RCC 7860 (cell line): Measurements from ENCODE around the gene FGB.

ENCODE experiments used
- DNase-seq: peaks from one replicate; pipeline ENCODE4 v3.0.0-alpha.2; 2015; ENCODE audit warnings: low spot score
- FAIRE-seq: peaks from 2 replicates; lab custom pipeline; 2012; peaks lifted over from hg19 to GRCh38; lab: Jason Lieb, UNC

The FGB gene

DNA sequence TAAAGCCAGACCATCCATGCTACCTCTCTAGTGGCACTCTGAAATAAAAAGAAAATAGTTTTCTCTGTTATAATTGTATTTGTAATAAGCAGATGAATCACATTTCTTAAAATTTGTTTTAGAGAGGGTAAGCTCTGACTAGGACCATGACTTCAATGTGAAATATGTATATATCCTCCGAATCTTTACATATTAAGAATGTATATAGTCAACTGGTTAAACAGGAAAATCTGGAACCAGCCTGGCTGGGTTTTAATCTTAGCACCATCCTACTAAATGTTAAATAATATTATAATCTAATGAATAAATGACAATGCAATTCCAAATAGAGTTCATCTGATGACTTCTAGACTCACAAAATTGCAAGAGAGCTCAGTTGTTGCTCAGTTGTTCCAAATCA, 1.5 kb downstream of the FGB start:
- FAIRE-seq (no peak), DNase-seq (no peak)

GRCh38 chr4:154565704-154566103, 2.9 kb downstream of the FGB start:
- FAIRE-seq (no peak), DNase-seq (no peak)

DNA sequence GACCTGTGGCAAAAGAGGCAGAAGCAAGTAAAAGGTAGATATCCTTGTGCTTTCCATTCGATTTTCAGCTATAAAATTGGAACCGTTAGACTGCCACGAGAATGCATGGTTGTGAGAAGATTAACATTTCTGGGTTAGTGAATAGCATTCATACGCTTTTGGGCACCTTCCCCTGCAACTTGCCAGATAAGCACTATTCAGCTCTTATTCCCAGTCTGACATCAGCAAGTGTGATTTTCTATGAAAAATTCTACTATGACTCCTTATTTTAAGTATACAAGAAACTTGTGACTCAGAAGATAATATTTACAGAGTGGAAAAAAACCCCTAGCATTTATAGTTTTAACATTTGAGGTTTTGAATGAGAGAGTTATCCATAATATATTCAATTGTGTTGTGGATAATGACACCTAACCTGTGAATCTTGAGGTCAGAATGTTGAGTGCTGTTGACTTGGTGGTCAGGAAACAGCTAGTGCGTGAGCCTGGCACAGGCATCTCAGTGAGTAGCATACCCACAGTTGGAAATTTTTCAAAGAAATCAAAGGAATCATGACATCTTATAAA, 3.9 kb downstream of the FGB start:
- no peak for DNase-seq
- no peak for FAIRE-seq

GRCh38 chr4:154569028-154569427, 6.2 kb downstream of the FGB start:
- FAIRE-seq (no peak), DNase-seq (no peak)

- DNase-seq (no peak), FAIRE-seq (no peak)
Observed at GRCh38 chr4:154569584-154569983, 6.8 kb downstream of the FGB start.

DNA sequence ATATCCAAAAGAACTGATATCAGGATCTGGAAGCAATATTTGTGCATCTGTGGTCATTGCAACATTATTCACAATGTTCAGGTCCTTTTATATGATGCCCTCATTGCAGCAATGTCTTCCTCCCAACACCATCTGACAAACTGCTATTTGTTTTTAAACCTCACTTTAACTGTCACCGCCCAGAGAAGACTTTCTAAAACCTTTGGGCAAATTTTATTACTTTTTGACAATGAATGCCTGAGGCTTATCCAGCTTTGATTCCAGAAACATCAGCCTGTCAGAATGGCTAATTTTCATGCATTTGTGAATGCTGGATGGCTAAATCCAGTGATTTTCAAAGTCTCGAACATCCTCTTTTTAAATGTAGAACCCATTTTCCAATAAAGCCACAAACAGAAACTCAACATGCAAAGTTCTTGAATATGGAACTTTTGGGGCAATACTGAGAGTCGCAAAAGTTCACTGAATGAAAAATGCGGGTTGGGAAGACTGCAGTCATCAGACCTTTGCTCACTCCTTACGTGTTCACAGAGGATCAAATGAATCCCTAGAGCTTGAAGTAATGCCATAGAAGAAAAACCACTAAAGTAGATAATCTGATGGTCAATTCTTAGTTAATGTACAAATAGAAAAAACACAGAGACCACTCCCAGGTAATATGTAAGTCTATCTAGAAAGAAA, 10.5 kb downstream of the FGB start:
- DNase-seq (no peak), FAIRE-seq (no peak)

DNA sequence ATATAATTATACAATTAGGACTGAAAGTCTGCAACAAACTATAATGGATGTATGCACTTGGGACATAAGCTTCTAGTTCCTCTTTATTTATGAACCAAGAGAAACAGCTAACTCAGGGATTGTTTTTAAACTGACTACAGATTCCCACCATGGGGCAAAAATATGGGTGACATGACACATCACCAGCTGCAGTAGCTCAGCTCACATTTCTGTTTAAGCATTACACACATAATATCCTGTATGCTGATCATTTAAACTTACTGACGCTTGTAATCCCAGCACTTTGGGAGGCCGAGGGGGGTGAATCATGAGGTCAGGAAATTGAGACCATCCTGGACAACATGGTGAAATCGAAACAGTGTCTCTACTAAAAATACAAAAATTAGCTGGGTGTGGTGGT, 11.5 kb downstream of the FGB start:
- FAIRE-seq (no peak), DNase-seq (no peak)

- FAIRE-seq, result no peak
- no peak for DNase-seq
Observed at GRCh38 chr4:154577324-154577723, 14.5 kb downstream of the FGB start.

- FAIRE-seq (no peak), DNase-seq (no peak)
Observed at GRCh38 chr4:154578919-154579318, 16.1 kb downstream of the FGB start.

- FAIRE-seq, result no peak
Observed at GRCh38 chr4:154579927-154580326, 17.1 kb downstream of the FGB start.

GRCh38 chr4:154582723-154583122, 19.9 kb downstream of the FGB start:
- no peak for DNase-seq
- FAIRE-seq, result no peak

More at GRCh38 chr4:154579927-154580326, 17.1 kb downstream of the FGB start:
- DNase-seq, result no peak

DNA sequence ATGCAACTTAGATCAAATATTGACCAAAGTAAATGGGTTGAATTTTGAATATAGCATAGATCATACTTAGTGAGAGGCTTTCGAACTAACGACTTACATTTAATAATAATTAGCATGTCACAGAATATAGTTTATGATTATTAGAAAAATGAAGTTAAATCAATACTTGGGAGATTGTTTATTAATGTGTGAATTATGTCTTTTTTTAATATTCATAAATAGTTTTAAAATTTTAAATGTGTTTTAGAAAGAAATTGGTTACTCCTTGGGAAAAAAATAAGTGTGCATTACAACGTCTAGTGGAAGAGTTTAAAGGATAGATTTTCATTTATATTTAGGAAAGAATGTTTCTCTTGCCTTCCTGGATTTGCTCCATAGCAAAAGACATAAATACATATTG, 20.4 kb downstream of the FGB start:
- FAIRE-seq (no peak), DNase-seq (no peak)

GRCh38 chr4:154583677-154584076, 20.9 kb downstream of the FGB start:
- no peak for FAIRE-seq
- DNase-seq, result no peak

DNA sequence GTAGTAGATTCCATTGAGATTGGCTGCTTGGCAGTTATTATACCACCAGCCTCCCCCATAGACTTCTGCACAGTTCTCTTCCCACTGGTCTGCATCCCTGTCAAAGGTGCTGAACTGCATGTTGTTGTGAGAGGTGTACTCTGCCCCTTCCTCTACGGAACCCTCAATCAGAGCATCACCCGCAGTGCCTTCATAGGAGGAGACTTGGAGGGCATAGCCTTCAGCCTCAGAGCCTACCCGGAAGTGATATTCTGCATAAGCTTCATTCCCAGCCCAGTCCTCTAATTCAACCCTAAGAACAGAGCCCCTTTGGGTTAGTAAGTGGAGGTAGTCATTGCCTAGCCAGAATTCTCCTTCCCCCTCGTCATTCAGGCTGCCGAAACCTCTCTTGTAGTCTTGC, 21.4 kb downstream of the FGB start:
- FAIRE-seq, result no peak

GRCh38 chr4:154585369-154586018, 22.7 kb downstream of the FGB start:
- DNase-seq (no peak), FAIRE-seq (no peak)

More for the DNA sequence above, 21.4 kb downstream of the FGB start:
- no peak for DNase-seq

- no peak for DNase-seq
- FAIRE-seq, result no peak
Observed at GRCh38 chr4:154586296-154587033, 23.7 kb downstream of the FGB start.

- DNase-seq (no peak), FAIRE-seq (no peak)
Observed at GRCh38 chr4:154588198-154588597, 25.4 kb downstream of the FGB start.

DNA sequence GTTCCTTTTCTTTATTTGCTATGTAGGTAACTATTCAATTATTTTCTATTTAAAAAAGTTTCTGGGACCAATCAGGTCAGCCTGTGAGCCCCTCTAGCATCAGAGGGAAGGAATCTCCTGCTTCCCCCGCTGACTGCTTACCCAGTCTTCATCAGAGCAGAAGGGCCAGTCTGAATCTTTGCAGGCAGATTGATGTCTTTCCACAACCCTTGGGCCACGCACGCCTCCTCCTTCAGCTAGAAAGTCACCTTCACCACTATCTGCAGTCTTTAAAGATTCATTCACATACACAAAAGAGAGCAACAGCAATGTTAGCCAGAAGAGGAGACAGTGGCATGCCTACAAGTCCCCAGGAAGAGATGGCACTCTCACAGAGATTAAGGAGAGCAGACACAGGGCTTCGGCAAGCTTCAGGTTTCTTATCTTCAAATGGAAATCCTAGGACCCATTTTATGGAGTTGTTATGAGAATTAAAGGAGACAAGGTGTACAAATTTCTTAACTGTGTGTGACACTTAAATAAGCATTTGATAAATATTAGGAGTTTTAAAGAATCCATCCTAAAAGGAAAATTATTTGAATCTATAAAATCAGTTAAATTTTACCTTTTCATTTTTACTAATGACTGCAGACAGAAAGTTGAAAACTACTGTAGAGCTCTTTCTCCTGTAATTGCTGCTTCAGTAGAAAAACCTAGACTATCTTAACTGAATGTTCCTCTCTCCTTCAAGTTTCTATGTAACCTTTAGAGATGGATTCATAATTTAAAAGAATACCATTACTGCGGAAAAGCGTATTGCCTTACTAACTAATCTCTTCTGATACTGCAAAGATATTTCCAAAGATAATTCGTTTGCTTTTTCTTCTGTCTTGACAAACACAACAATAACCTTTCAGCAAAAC, 26.7 kb downstream of the FGB start:
- FAIRE-seq, result no peak

GRCh38 chr4:154590329-154591006, 27.7 kb downstream of the FGB start, which contains the start of gene FGA:
FGA (minus strand) TSS chr4:154590742; CDS start chr4:154590687, 55 bp downstream.
- DNase-seq (no peak), FAIRE-seq (no peak)

More for the DNA sequence above, 26.7 kb downstream of the FGB start:
- DNase-seq, result no peak

DNA sequence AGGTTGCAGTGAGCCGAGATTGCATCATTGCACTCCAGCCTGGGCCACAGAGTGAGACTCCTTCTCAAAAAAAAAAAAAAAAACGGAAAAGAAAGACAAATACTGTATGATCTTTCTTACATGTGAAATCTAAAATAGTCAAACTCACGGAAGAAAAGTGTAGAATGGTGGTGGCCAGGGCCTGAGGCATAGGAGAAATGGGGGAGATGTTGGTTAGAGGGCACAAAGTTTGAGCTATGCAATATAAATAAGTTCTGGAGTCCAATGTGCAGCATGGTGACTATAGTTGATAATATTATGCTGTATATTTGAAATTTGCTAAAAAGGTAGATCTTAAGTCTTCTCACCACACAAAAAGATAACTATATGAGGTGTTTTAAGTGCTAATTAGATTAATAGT, 29.1 kb downstream of the FGB start:
- FAIRE-seq, result no peak
- DNase-seq, result no peak
